GM06990 (cell line): ENCODE measurements around the gene MGA.

Experiments used
- DNase-seq: peaks from one replicate; pipeline ENCODE4 v3.0.0-alpha.2; 2011; ENCODE audit not compliant: insufficient read length; ENCODE audit errors: extremely low read depth
- H3K27me3 ChIP-seq: replicated peaks from 2 replicates; pipeline ENCODE4 v1.6.0; 2011; ENCODE audit warnings: low read length; ENCODE audit not compliant: control insufficient read depth, insufficient read depth
- H3K36me3 ChIP-seq: 2 replicates; pipeline ENCODE4 v1.5.1; 2011; ENCODE audit warnings: low read length; ENCODE audit not compliant: control insufficient read depth, insufficient read depth
- H3K4me3 ChIP-seq: replicated peaks from 2 replicates; pipeline ENCODE4 v1.5.1; 2011; ENCODE audit warnings: low read depth, mild to moderate bottlenecking, control low read depth, low read length
- TF ChIP-seq, protein P1 (sequence below): IDR thresholded peaks from 2 replicates; pipeline ENCODE4 v1.5.1; 2011; ENCODE audit warnings: low read length, control low read depth, mild to moderate bottlenecking, inconsistent platforms; ENCODE audit not compliant: insufficient read depth, poor library complexity, severe bottlenecking

Gene MGA

DNA sequence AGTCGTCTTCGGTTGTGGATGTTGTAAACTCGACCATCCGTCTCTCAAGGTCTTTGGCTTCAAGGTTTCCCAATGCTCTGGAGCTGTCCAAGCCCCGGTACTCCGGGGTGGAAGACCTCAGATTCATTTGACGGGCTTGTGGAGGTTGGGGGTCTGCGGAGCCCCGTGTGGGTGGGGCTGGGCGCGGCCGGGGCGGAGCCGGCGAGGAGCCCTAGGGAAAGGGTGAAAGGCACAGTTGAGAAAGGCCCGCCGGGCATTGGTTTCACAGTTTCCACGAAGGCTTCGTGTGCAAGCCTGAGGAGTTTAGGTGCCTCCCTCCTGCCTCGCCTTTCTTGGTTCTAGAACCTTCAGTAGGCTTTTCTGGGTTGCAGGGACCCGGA, 360 bp upstream of the MGA start:
- Histone ChIP-seq H3K4me3 (peak overlapping the region; percentile 42), H3K36me3 (no peaks in the 10 kb centered on the region), H3K27me3 (no peaks in the 10 kb centered on the region)
- no peak for DNase-seq
- TF ChIP-seq, protein P1, sequence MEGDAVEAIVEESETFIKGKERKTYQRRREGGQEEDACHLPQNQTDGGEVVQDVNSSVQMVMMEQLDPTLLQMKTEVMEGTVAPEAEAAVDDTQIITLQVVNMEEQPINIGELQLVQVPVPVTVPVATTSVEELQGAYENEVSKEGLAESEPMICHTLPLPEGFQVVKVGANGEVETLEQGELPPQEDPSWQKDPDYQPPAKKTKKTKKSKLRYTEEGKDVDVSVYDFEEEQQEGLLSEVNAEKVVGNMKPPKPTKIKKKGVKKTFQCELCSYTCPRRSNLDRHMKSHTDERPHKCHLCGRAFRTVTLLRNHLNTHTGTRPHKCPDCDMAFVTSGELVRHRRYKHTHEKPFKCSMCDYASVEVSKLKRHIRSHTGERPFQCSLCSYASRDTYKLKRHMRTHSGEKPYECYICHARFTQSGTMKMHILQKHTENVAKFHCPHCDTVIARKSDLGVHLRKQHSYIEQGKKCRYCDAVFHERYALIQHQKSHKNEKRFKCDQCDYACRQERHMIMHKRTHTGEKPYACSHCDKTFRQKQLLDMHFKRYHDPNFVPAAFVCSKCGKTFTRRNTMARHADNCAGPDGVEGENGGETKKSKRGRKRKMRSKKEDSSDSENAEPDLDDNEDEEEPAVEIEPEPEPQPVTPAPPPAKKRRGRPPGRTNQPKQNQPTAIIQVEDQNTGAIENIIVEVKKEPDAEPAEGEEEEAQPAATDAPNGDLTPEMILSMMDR = no peak

DNA sequence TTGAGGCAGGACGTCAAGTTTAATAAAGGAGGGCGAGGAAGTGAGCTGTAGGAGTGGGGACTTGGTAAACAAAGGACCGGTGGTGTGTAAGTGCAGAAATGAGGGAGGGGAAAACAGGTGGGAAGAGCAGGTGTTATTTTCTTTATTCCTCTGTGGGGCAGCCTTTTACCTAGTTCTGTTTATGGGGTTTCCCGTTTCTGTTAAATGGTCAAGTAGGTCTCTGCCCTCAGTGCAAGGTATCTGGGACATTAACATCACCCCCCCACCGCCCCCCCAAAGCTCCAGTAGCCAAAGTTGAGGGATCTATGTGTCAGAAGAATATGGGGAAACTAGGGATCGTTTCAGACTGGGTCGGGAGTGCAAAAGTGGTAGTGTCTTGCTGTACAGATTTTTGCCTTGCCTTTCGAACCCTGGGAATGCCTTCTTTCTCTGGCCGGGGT, 893 bp downstream of the MGA start:
- no peaks in the 10 kb centered on the region; the same call in 1 of the 2 replicates for H3K36me3 ChIP-seq
- H3K27me3 ChIP-seq = no peaks in the 10 kb centered on the region
- TF ChIP-seq, protein P1 = peak; percentile 2
- H3K4me3 ChIP-seq = peak overlapping the region; percentile 64
- DNase-seq = no peak

DNA sequence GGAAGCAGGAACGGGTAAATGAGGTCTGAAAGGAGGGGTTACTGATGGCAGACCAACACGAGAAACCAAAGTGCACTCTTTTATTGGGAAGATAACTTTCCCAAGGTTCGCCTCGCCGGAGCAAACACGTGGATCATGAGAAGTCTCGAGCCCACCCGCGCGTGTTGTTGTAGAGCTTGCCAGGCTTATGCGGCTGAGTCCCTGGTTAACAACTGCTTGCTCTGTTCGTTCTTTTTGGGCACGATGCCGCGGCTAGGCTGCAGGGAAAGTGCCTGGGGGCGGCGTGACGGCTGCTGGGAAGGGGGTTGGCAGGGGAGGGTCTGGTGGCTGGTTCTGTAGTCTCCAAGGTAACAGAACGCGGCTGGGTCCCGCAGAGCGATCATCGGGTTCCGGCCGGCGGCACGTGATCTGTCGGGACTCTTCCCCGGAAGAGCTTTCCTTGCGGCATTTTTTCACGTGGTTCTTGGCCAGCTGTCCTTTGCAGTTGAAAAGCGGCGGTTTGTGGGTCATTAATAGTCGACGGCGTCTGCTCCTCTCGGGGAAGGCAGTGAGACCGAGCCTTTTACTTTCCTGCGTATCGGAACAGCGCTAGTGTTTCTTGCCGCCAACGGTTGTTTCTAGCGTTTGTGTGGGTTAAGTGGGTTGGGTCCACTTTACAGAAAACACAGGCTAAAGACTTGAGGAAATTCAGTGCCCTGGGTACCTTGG, 1.5 kb downstream of the MGA start:
- TF ChIP-seq, protein P1 = no peak
- Histone ChIP-seq H3K4me3 (peak overlapping the region; percentile 64), H3K27me3 (no peaks in the 10 kb centered on the region), H3K36me3 (no peaks in the 10 kb centered on the region; the same call in 1 of the 2 replicates)
- DNase-seq = peak; percentile 87

DNA sequence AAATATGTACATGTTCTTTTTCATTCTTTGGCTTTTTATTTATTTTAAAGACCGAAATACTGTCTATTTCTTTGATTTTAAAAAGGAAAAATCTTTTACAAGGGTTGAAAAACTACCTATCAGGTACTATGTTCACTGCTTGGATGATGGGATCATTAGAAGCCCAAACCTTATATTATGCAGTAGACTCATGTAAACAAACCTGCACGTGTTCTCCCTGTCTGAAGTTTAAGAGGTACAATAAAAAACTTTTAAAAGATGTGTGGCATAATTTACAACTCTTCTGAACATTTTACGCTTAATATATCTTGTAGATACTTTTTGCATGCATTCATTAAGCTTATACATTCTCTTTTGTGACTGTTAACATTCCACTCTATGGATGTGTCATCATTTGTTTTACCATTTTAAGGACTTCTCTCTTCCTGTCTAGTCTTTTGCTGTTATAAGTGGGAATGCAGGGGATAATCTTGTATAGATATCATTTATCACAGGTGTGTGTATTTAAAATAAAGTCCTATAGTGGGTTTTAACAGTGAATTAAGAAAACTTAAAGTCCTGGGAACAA, 6.2 kb downstream of the MGA start:
- Histone ChIP-seq H3K27me3 (no peaks in the 10 kb centered on the region), H3K4me3 (no peak overlapping the region), H3K36me3 (peaks cover 1% of the 10 kb centered on the region)
- TF ChIP-seq, protein P1 = no peak
- DNase-seq = no peak

DNA sequence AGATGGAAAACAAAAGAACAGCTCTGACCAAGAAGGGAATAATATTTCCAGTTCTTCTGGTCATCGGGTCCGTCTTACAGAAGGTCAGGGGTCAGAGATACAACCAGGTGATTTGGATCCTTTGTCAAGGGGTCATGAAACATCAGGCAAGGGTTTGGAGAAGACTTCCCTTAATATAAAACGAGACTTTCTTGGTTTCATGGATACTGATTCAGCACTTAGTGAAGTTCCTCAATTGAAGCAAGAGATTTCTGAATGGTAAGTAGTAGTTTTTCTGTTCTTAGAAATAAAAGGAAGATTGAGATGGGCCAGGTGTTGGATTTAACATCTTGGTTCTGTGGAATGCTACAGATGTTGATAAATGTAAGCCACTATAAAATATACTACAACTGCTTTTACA, 9.5 kb downstream of the MGA start:
- no peak for DNase-seq
- H3K27me3 ChIP-seq = no peaks in the 10 kb centered on the region
- TF ChIP-seq, protein P1 = no peak
- H3K36me3 ChIP-seq = peaks cover 1% of the 10 kb centered on the region
- no peak overlapping the region for H3K4me3 ChIP-seq
